SU-DHL-6 (cell line): Measurements from ENCODE around the gene ACTN3.
"Not testable (repeated sequence)": the region's sequence is repeated elsewhere in the genome, so short reads cannot be mapped to it uniquely, and the experiment has no call there.

Experiments
- H2AFZ ChIP-seq: fragments of 200-600 bp; sonication (generic); 2 replicates; pipeline ENCODE4 v1.6.1; 2014; ENCODE audit warnings: low read depth, mild to moderate bottlenecking, moderate library complexity, mixed read lengths, antibody characterized with exemption, low read length; ENCODE audit not compliant: severe bottlenecking
- H3F3A ChIP-seq: fragments of 200-600 bp; shearing (Covaris generic); 2 replicates; pipeline ENCODE4 v1.6.0; 2016; ENCODE audit warnings: antibody characterized with exemption, mild to moderate bottlenecking; ENCODE audit not compliant: insufficient read depth
- H3K27ac ChIP-seq: fragments of 200-600 bp; sonication (generic); 2 replicates; pipeline ENCODE4 v1.5.1; 2016; ENCODE audit warnings: low read depth, mild to moderate bottlenecking, low read length, moderate library complexity, mixed read lengths
- H3K27me3 ChIP-seq: fragments of 200-600 bp; sonication (generic), shearing (Covaris generic); 2 replicates; pipeline ENCODE4 v1.6.0; 2014; ENCODE audit warnings: mild to moderate bottlenecking, low read length
- H3K36me3 ChIP-seq: fragments of 200-600 bp; sonication (generic); 2 replicates; pipeline ENCODE4 v1.6.1; 2014; ENCODE audit warnings: mild to moderate bottlenecking, low read length, mixed read lengths
- H3K4me2 ChIP-seq: fragments of 300-600, 200-600 bp; shearing (Covaris generic), sonication (generic); 2 replicates; pipeline ENCODE4 v1.6.0; 2014; ENCODE audit warnings: low read length, low read depth, mild to moderate bottlenecking; ENCODE audit not compliant: poor library complexity, severe bottlenecking
- H3K4me3 ChIP-seq: fragments of 200-600 bp; sonication (generic); 2 replicates; pipeline ENCODE4 v1.5.1; 2014; ENCODE audit warnings: antibody characterized with exemption, low read length, mild to moderate bottlenecking, mixed read lengths; ENCODE audit not compliant: insufficient read depth, poor library complexity, severe bottlenecking
- H3K79me2 ChIP-seq: fragments of 200-600 bp; sonication (generic); 2 replicates; pipeline ENCODE4 v1.6.1; 2014; ENCODE audit warnings: mild to moderate bottlenecking, low read length, moderate library complexity; ENCODE audit not compliant: insufficient read depth
- H3K9ac ChIP-seq: fragments of 200-600 bp; sonication (generic); 2 replicates; pipeline ENCODE4 v1.7.0; 2014; ENCODE audit warnings: mild to moderate bottlenecking, low read length
- H3K9me2 ChIP-seq: fragments of 200-600 bp; sonication (generic); replicated peaks from 2 replicates; pipeline ENCODE4 v1.6.1; 2014; ENCODE audit warnings: low read length; ENCODE audit not compliant: insufficient read depth
- H3K9me3 ChIP-seq: fragments of 200-600 bp; sonication (generic); 2 replicates; pipeline ENCODE4 v1.6.1; 2014; ENCODE audit warnings: low read length, mixed read lengths; ENCODE audit not compliant: insufficient read depth
- H4K20me1 ChIP-seq: fragments of 200-600 bp; sonication (generic); 2 replicates; pipeline ENCODE4 v1.6.1; 2014; ENCODE audit warnings: low read depth, mild to moderate bottlenecking, antibody characterized with exemption, low read length, moderate library complexity, mixed read lengths
- EZH2phosphoT487 ChIP-seq: fragments of 200-600 bp; sonication (generic), shearing (Covaris generic); conservative IDR thresholded peaks from 2 replicates; pipeline ENCODE4 v1.6.1; 2018; ENCODE audit warnings: mild to moderate bottlenecking, antibody characterized with exemption, low read length, moderate library complexity, mixed read lengths
- TF ChIP-seq, protein P1 (sequence below): fragments of 200-600 bp; sonication (generic); IDR thresholded peaks from one replicate; pipeline ENCODE4 v1.5.1; 2017; ENCODE audit warnings: antibody characterized with exemption, mild to moderate bottlenecking, low read length, moderate library complexity; ENCODE audit not compliant: insufficient read depth, poor library complexity, severe bottlenecking

Gene ACTN3

DNA sequence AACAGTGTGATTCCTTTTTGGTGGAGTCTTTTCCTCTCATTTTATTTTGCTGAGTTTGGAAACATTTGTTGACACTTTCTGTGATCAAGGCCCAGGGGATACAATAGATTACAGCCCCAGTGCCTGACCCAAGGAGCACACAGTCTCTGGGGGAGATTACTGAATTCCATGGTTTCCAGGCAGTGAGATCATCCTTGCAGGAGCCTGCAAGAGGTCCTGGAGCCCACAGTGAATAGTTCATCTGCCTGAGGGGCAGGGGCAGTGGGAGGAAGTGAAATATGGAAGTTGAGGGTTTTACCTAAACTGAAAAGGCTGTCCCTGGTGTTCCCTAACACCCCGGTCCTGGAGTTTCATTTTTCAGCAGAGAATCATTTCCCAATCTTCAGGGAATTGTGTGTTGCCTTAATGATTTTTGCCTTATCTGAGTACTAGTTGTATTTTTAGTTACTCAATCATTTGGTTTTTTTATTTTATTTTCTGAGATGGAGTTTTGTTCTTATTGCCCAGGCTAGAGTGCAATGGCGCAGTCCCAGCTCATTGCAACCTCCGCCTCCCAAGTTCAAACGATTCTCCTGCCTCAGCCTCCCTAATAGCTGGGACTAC, 54.0 kb downstream of the ACTN3 start:
- no peaks in the 10 kb centered on the region for H3K9me2 ChIP-seq
- no peaks in the 10 kb centered on the region for H3K9me3 ChIP-seq
- no peak overlapping the region for H3K4me3 ChIP-seq
- no peaks in the 10 kb centered on the region for H3K27me3 ChIP-seq
- H3K79me2 ChIP-seq: no peaks in the 10 kb centered on the region
- no peak overlapping the region for H3K9ac ChIP-seq
- H3F3A ChIP-seq: no peaks in the 10 kb centered on the region
- TF ChIP-seq EZH2phosphoT487: no peak
- TF ChIP-seq, protein P1, sequence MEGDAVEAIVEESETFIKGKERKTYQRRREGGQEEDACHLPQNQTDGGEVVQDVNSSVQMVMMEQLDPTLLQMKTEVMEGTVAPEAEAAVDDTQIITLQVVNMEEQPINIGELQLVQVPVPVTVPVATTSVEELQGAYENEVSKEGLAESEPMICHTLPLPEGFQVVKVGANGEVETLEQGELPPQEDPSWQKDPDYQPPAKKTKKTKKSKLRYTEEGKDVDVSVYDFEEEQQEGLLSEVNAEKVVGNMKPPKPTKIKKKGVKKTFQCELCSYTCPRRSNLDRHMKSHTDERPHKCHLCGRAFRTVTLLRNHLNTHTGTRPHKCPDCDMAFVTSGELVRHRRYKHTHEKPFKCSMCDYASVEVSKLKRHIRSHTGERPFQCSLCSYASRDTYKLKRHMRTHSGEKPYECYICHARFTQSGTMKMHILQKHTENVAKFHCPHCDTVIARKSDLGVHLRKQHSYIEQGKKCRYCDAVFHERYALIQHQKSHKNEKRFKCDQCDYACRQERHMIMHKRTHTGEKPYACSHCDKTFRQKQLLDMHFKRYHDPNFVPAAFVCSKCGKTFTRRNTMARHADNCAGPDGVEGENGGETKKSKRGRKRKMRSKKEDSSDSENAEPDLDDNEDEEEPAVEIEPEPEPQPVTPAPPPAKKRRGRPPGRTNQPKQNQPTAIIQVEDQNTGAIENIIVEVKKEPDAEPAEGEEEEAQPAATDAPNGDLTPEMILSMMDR: no peak
- no peaks in the 10 kb centered on the region for H4K20me1 ChIP-seq
- no peak overlapping the region for H3K27ac ChIP-seq
- no peaks in the 10 kb centered on the region for H3K36me3 ChIP-seq
- no peak overlapping the region for H3K4me2 ChIP-seq
- H2AFZ ChIP-seq: no peak overlapping the region

DNA sequence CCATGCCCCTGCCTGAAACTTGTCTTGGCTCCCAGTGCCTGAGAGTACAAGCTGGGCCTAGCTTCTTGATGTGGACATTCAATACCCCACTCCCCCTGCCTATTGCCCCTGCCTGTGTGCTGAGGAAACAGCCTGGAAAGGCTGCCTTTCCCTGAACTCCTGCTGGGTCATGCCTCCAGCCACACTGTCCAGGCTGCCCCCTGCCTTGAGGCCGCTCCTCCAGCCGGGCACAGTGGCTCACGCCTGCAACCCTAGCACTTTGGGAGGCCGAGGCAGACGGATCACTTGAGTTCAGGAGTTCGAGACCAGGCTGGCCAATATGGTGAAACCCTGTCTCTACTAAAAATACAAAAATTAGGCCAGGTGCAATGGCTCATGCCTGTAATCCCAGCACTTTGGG, 56.4 kb downstream of the ACTN3 start:
- no peaks in the 10 kb centered on the region for H3K36me3 ChIP-seq
- no peak overlapping the region for H3K27ac ChIP-seq
- H2AFZ ChIP-seq: no peak overlapping the region
- no peaks in the 10 kb centered on the region for H4K20me1 ChIP-seq
- no peaks in the 10 kb centered on the region for H3K9me2 ChIP-seq
- no peaks in the 10 kb centered on the region for H3K27me3 ChIP-seq
- no peaks in the 10 kb centered on the region for H3F3A ChIP-seq
- H3K4me3 ChIP-seq: no peak overlapping the region
- H3K9me3 ChIP-seq: no peaks in the 10 kb centered on the region
- no peak overlapping the region for H3K9ac ChIP-seq
- H3K4me2 ChIP-seq: no peak overlapping the region
- no peaks in the 10 kb centered on the region for H3K79me2 ChIP-seq
- TF ChIP-seq, protein P1: no peak
- no peak for TF ChIP-seq EZH2phosphoT487

DNA sequence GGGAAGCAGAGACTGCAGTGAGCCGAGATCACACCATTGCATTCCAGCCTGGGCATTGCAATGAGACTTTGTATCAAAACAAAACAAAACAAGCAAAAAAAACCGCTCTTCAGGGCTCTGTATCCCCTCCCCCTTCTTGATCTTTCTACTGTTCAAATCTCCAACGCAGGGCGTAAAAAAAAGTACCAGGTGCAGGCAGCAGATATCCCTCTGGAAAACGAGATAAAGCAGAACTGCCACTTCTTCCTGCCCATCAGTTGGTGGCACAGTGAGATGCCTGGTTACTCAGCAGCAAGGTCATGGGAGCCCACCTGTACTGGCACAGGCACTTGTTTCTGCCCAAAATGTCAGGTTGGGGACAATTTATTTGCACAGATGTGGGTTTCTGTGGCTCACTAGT, 57.5 kb downstream of the ACTN3 start:
- no peaks in the 10 kb centered on the region for H3K36me3 ChIP-seq
- no peaks in the 10 kb centered on the region for H3K9me3 ChIP-seq

DNA sequence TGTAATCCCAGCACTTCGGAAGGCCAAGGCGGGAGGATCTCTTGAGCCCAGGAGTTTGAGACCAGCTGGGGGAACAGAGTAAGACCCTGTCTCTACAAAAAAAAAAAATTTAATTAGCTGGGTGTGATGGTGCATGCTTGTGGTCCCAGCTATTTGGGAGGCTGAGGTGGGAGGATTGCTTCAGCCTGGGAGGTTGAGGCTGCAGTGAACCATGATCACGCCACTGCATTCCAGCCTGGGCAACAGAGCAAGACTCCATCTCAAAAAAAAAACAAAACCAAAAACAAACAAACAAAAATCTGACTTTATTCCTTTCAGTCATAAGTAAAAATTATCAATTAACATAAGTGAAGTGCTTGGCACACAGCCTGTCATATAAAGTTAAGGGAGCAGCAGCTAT, 59.9 kb downstream of the ACTN3 start:
- not testable (repeated sequence) for H3K4me3 ChIP-seq, H2AFZ ChIP-seq, H3K79me2 ChIP-seq, H3K9me3 ChIP-seq, H3K9ac ChIP-seq, H3K9me2 ChIP-seq, H3K4me2 ChIP-seq, H3K36me3 ChIP-seq, H4K20me1 ChIP-seq, H3F3A ChIP-seq, H3K27me3 ChIP-seq, H3K27ac ChIP-seq

More for the DNA sequence above, 57.5 kb downstream of the ACTN3 start:
- H3F3A ChIP-seq: no peaks in the 10 kb centered on the region
- H3K27me3 ChIP-seq: no peaks in the 10 kb centered on the region
- no peak overlapping the region for H3K4me2 ChIP-seq
- no peaks in the 10 kb centered on the region for H3K79me2 ChIP-seq
- H3K27ac ChIP-seq: no peak overlapping the region
- H3K4me3 ChIP-seq: no peak overlapping the region
- no peaks in the 10 kb centered on the region for H4K20me1 ChIP-seq
- no peak overlapping the region for H2AFZ ChIP-seq
- H3K9ac ChIP-seq: no peak overlapping the region
- H3K9me2 ChIP-seq: no peaks in the 10 kb centered on the region
- no peak for TF ChIP-seq EZH2phosphoT487
- TF ChIP-seq, protein P1: no peak
